HCT116 (cell line): ENCODE results near the gene PIP5KL1.

ENCODE experiments used
- CTCF ChIP-seq, 3 experiments: fragments of 200-600 bp in 1 of 3; sonication (generic) in 1 of 3; IDR thresholded peaks in 2 of 3; conservative IDR thresholded peaks in 1 of 3; 2 replicates each; pipeline ENCODE4 v1.5.1; 2012 to 2017; ENCODE audit warnings: low read depth in 2 of 3, low read length in 2 of 3, antibody characterized with exemption in 1 of 3, borderline replicate concordance in 1 of 3, control low read depth in 1 of 3, mild to moderate bottlenecking in 1 of 3, mixed read lengths in 1 of 3, mixed run types in 1 of 3, moderate library complexity in 1 of 3; ENCODE audit not compliant: insufficient read depth in 1 of 3
- FOSL1 ChIP-seq: IDR thresholded peaks from 2 replicates; pipeline ENCODE4 v1.6.1; 2012; ENCODE audit warnings: low read depth
- JUND ChIP-seq: IDR thresholded peaks from 2 replicates; pipeline ENCODE4 v1.6.1; 2012
- YY1 ChIP-seq: IDR thresholded peaks from 2 replicates; pipeline ENCODE4 v1.6.1; 2011; ENCODE audit warnings: low read length, low read depth, moderate library complexity, mild to moderate bottlenecking; ENCODE audit not compliant: insufficient replicate concordance; ENCODE audit errors: extremely low read depth
- TF ChIP-seq, protein P1 (sequence below): IDR thresholded peaks from 2 replicates; pipeline ENCODE4 v1.6.1; 2012; ENCODE audit warnings: low read depth

- TF ChIP-seq YY1 (no peak), CTCF (IDR thresholded peaks at IDR 0.05 in 2 of 3, conservative IDR thresholded peaks at IDR 0.05 in 1 of 3; ENCODE audit: borderline replicate concordance in 1 of 3, insufficient read depth in 1 of 3, low read depth in 2 of 3, low read length in 2 of 3) (no peak), FOSL1 (no peak), JUND (no peak)
- TF ChIP-seq, protein P1, sequence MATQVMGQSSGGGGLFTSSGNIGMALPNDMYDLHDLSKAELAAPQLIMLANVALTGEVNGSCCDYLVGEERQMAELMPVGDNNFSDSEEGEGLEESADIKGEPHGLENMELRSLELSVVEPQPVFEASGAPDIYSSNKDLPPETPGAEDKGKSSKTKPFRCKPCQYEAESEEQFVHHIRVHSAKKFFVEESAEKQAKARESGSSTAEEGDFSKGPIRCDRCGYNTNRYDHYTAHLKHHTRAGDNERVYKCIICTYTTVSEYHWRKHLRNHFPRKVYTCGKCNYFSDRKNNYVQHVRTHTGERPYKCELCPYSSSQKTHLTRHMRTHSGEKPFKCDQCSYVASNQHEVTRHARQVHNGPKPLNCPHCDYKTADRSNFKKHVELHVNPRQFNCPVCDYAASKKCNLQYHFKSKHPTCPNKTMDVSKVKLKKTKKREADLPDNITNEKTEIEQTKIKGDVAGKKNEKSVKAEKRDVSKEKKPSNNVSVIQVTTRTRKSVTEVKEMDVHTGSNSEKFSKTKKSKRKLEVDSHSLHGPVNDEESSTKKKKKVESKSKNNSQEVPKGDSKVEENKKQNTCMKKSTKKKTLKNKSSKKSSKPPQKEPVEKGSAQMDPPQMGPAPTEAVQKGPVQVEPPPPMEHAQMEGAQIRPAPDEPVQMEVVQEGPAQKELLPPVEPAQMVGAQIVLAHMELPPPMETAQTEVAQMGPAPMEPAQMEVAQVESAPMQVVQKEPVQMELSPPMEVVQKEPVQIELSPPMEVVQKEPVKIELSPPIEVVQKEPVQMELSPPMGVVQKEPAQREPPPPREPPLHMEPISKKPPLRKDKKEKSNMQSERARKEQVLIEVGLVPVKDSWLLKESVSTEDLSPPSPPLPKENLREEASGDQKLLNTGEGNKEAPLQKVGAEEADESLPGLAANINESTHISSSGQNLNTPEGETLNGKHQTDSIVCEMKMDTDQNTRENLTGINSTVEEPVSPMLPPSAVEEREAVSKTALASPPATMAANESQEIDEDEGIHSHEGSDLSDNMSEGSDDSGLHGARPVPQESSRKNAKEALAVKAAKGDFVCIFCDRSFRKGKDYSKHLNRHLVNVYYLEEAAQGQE, result no peak
Observed at GRCh38 chr9:127886401-127886972, 44.1 kb downstream of the PIP5KL1 start.
